IMR-90 (cell line): Measurements from ENCODE around the gene STIL. TPM values are rescaled to one million over a fixed set of nuclear protein-coding genes. Genes with fewer than 3 reads are reported as not detected.

Source experiments
- ATAC-seq: fragments of 200-7000 bp; cut with Tn5 transposase; 2 replicates; pipeline ENCODE4 v1.9.1; 2020; ENCODE audit warnings: low read depth, mild to moderate bottlenecking, moderate library complexity
- BruUV-seq: library from RNA; stranded (reverse); fragments of 400-500 nt; replicated peaks from 2 replicates; lab custom pipeline; 2021; lab: Mats Ljungman, UMichigan
- CTCF ChIA-PET: fragments of 300-600 bp; formaldehyde crosslinking; extraction: SDS; loops from one replicate; lab custom pipeline; 2021; ENCODE audit warnings: antibody characterized with exemption; lab: Yijun Ruan, JAX
- POLR2A ChIA-PET: fragments of 300-600 bp; sonication (Branson Sonifier 250); formaldehyde crosslinking; loops from one replicate; lab custom pipeline; 2022; ENCODE audit warnings: antibody characterized with exemption; ENCODE audit not compliant: unreplicated experiment; lab: Charles Lee
- DNase-seq: peaks from one replicate; pipeline ENCODE4 v3.0.0; 2013
- H2AFZ ChIP-seq: replicated peaks from 2 replicates; pipeline ENCODE3; 2013; ENCODE audit warnings: low read length, mild to moderate bottlenecking; ENCODE audit not compliant: poor library complexity
- H2AK5ac ChIP-seq: 2 replicates; pipeline ENCODE4 v1.6.1; 2013; ENCODE audit warnings: low read depth, low read length, inconsistent platforms
- H2AK9ac ChIP-seq: replicated peaks from 2 replicates; pipeline ENCODE3; 2013; ENCODE audit warnings: mild to moderate bottlenecking, low read depth, low read length, moderate library complexity; ENCODE audit not compliant: poor library complexity
- H2BK120ac ChIP-seq: 2 replicates; pipeline ENCODE4 v1.6.1; 2013; ENCODE audit warnings: low read depth, low read length, inconsistent platforms
- H2BK15ac ChIP-seq: 3 replicates; pipeline ENCODE4 v1.6.1; 2013; ENCODE audit warnings: low read depth, low read length, inconsistent platforms
- H2BK20ac ChIP-seq: 2 replicates; pipeline ENCODE4 v1.6.1; 2013; ENCODE audit warnings: low read depth, mild to moderate bottlenecking, inconsistent platforms, low read length, moderate library complexity
- H2BK5ac ChIP-seq: 2 replicates; pipeline ENCODE4 v1.6.1; 2013; ENCODE audit warnings: mild to moderate bottlenecking, low read depth, low read length, inconsistent platforms; ENCODE audit not compliant: poor library complexity, severe bottlenecking
- H3K14ac ChIP-seq: replicated peaks from 2 replicates; pipeline ENCODE4 v1.6.1; 2013; ENCODE audit warnings: low read depth, low read length, inconsistent platforms
- H3K18ac ChIP-seq: 2 replicates; pipeline ENCODE4 v1.6.1; 2013; ENCODE audit warnings: low read depth, low read length, control low read depth
- H3K23ac ChIP-seq: 2 replicates; pipeline ENCODE4 v1.6.1; 2013; ENCODE audit warnings: low read depth, low read length, inconsistent platforms
- H3K27ac ChIP-seq: 2 replicates; pipeline ENCODE4 v1.5.1; 2013; ENCODE audit warnings: mild to moderate bottlenecking, control low read depth, low read length; ENCODE audit not compliant: insufficient read depth
- H3K27me3 ChIP-seq: 2 replicates; pipeline ENCODE4 v1.6.1; 2013; ENCODE audit warnings: low read length; ENCODE audit not compliant: control insufficient read depth, insufficient read depth
- H3K36me3 ChIP-seq: 2 replicates; pipeline ENCODE4 v1.6.1; 2013; ENCODE audit warnings: low read length, mixed read lengths; ENCODE audit not compliant: control insufficient read depth, insufficient read depth
- H3K4ac ChIP-seq: 2 replicates; pipeline ENCODE4 v1.6.1; 2013; ENCODE audit warnings: low read depth, low read length, inconsistent platforms
- H3K4me1 ChIP-seq: 2 replicates; pipeline ENCODE4 v1.6.1; 2013; ENCODE audit warnings: low read length, mixed read lengths; ENCODE audit not compliant: control insufficient read depth, insufficient read depth
- H3K4me2 ChIP-seq: 2 replicates; pipeline ENCODE4 v1.6.1; 2013; ENCODE audit warnings: low read depth, mild to moderate bottlenecking, control low read depth, low read length, moderate library complexity
- H3K4me3 ChIP-seq: 2 replicates; pipeline ENCODE4 v1.5.1; 2013; ENCODE audit warnings: low read depth, mild to moderate bottlenecking, control low read depth, low read length, moderate library complexity; ENCODE audit not compliant: insufficient read depth
- H3K56ac ChIP-seq: 2 replicates; pipeline ENCODE4 v1.6.1; 2013; ENCODE audit warnings: low read length, inconsistent platforms; ENCODE audit not compliant: insufficient read depth; ENCODE audit errors: extremely low read depth
- H3K79me1 ChIP-seq, 2 experiments: 2 replicates each; pipeline ENCODE4 v1.6.1; 2013; ENCODE audit warnings: low read length in 2 of 2, inconsistent platforms in 1 of 2, low read depth in 1 of 2
- H3K9ac ChIP-seq: 2 replicates; pipeline ENCODE4 v1.6.1; 2013; ENCODE audit warnings: low read depth, low read length, control low read depth
- H3K9me1 ChIP-seq: 2 replicates; pipeline ENCODE4 v1.6.1; 2013; ENCODE audit warnings: low read length, inconsistent platforms; ENCODE audit not compliant: insufficient read depth
- H3K9me3 ChIP-seq: 2 replicates; pipeline ENCODE4 v1.6.1; 2013; ENCODE audit warnings: low read length; ENCODE audit not compliant: control insufficient read depth, insufficient read depth
- H4K20me1 ChIP-seq: 2 replicates; pipeline ENCODE4 v1.6.1; 2013; ENCODE audit warnings: low read length, inconsistent platforms; ENCODE audit not compliant: insufficient read depth
- H4K5ac ChIP-seq: 2 replicates; pipeline ENCODE4 v1.6.1; 2013; ENCODE audit warnings: mild to moderate bottlenecking, low read depth, low read length, control low read depth
- H4K8ac ChIP-seq, 2 experiments: 2 replicates each; pipeline ENCODE4 v1.6.1; 2013; ENCODE audit warnings: low read depth in 2 of 2, low read length in 2 of 2, control low read depth in 1 of 2, inconsistent platforms in 1 of 2
- H4K91ac ChIP-seq: 2 replicates; pipeline ENCODE4 v1.6.1; 2013; ENCODE audit warnings: low read depth, low read length, inconsistent platforms; ENCODE audit not compliant: insufficient read depth
- BHLHE40 ChIP-seq: fragments of 150-350 bp; IDR thresholded peaks from 2 replicates; pipeline ENCODE4 v1.6.1; 2016; ENCODE audit warnings: mild to moderate bottlenecking, low read depth, low read length
- CEBPB ChIP-seq: IDR thresholded peaks from 2 replicates; pipeline ENCODE4 v1.6.1; 2012; ENCODE audit warnings: low read depth, low read length, improper control_type of control experiment
- MXI1 ChIP-seq: IDR thresholded peaks from 2 replicates; pipeline ENCODE4 v1.6.1; 2012; ENCODE audit warnings: low read depth, mild to moderate bottlenecking, low read length, moderate library complexity, borderline replicate concordance
- WGBS, 2 experiments: methylation state at CpG; one replicate each; pipeline versions ENCODE4 v1.1.5 to v1.1.7; 2013; ENCODE audit warnings: missing lambda C conversion rate in 2 of 2; ENCODE audit not compliant: insufficient read length in 1 of 2; ENCODE audit errors: extremely low coverage in 2 of 2; 5-methylcytosine and 5-hydroxymethylcytosine counted together
- dilution Hi-C: fragments of 300-500 bp; cut with HindIII; formaldehyde crosslinking; loops from one replicate; pipeline ENCODE4 v1.14.3; 2018; ENCODE audit warnings: low sequenced_read_pairs; ENCODE audit not compliant: unreplicated experiment
- in situ Hi-C: fragments of 300-500 bp; cut with MboI; formaldehyde crosslinking; loops from 3 replicates; pipeline ENCODE4 v1.14.3; 2019; ENCODE audit warnings: low sequenced_read_pairs, inconsistent platforms, mixed read lengths
- intact Hi-C: fragments of 100-400 bp; cut with micrococcal nuclease; formaldehyde crosslinking; loops from 2 replicates; pipeline ENCODE4 v1.10.0; 2022
- polyA plus RNA-seq, 3 experiments: library from polyadenylated mRNA; depleted of rRNA; stranded (reverse); fragments of >200 nt; gene quantifications; 2 replicates each; pipeline ENCODE4 v1.2.3, GENCODE V29; 2012; ENCODE audit warnings: low replicate concordance in 1 of 3
- total RNA-seq: library from RNA; depleted of rRNA; stranded (reverse); fragments of >200 nt; gene quantifications from 2 replicates; pipeline ENCODE4 v1.2.3, GENCODE V29; 2012; rRNA removed
- TF ChIP-seq, protein P1 (sequence below): fragments of 150-350 bp; IDR thresholded peaks from 2 replicates; pipeline ENCODE4 v1.6.1; 2017; ENCODE audit warnings: mild to moderate bottlenecking, antibody characterized with exemption, low read length, low read depth

STIL gene
- total and polyA plus RNA-seq, 2 of the 4 experiments (the other 2 are of a cell fraction), result 6.8 to 17.2 TPM

DNA sequence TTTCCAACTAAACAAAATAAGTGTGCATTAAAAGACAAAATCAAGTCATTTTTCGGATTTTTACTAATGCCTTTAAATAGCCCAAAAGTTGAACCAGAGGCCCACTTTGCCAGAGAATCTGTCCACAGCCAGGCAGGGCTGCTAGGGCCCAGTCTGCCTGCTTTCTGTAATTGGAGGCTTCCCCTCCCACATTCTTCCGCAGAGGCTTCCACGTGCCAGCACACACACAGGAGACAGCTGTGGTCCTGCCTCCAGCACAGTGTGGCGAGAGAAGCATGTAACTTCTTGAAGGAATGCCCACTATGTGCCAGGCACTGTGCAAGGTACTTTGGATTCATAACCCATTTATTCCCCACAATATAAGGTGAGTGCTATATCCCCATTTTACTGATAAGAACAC lies 112.8 kb downstream of the STIL start:
- H3K23ac ChIP-seq, result no peak overlapping the region
- no peak overlapping the region for H2AFZ ChIP-seq
- no peak overlapping the region for H2BK15ac ChIP-seq
- peaks cover 15% of the 10 kb centered on the region; the same call in 1 of the 2 replicates for H3K27me3 ChIP-seq
- H4K91ac ChIP-seq, result no peak overlapping the region
- no peak overlapping the region for H3K27ac ChIP-seq
- no peaks in the 10 kb centered on the region for H4K20me1 ChIP-seq
- POLR2A ChIA-PET, result no interaction called here
- no peaks in the 10 kb centered on the region for H3K9me1 ChIP-seq
- no peak overlapping the region for H2BK120ac ChIP-seq
- H2AK5ac ChIP-seq, result no peak overlapping the region
- H3K4me2 ChIP-seq, result no peak overlapping the region
- CTCF ChIA-PET, result no interaction called here
- no peak overlapping the region for H3K4me3 ChIP-seq
- peak; percentile 29 for DNase-seq
- no peaks in the 10 kb centered on the region for H3K4me1 ChIP-seq
- H3K14ac ChIP-seq, result no peak overlapping the region
- ATAC-seq, result peak; percentile 80
- H4K8ac ChIP-seq, result no peak overlapping the region
- H2BK20ac ChIP-seq, result no peak overlapping the region
- H3K18ac ChIP-seq, result no peak overlapping the region
- in situ Hi-C loops, result no loop called here
- H2BK5ac ChIP-seq, result no peak overlapping the region
- intact Hi-C loops, result no loop called here
- no peaks in the 10 kb centered on the region for H3K36me3 ChIP-seq
- dilution Hi-C loops, result no loop called here
- H3K9ac ChIP-seq, result no peak overlapping the region
- no CpG with 5 or more reads among the region's 4 CpGs for whole genome bisulfite sequencing, 2 experiments
- H3K4ac ChIP-seq, result no peak overlapping the region
- H3K56ac ChIP-seq, result no peak overlapping the region
- peak; percentile 30; the same call in 1 of the 2 replicates for TF ChIP-seq MXI1
- peak; percentile 74; the same call in 1 of the 2 replicates for TF ChIP-seq BHLHE40
- no peak for TF ChIP-seq CEBPB
- TF ChIP-seq, protein P1, sequence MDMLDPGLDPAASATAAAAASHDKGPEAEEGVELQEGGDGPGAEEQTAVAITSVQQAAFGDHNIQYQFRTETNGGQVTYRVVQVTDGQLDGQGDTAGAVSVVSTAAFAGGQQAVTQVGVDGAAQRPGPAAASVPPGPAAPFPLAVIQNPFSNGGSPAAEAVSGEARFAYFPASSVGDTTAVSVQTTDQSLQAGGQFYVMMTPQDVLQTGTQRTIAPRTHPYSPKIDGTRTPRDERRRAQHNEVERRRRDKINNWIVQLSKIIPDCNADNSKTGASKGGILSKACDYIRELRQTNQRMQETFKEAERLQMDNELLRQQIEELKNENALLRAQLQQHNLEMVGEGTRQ, result no peak
- no peaks in the 10 kb centered on the region for H3K79me1 ChIP-seq
- H4K5ac ChIP-seq, result no peak overlapping the region
- no TSS peak for BruUV-seq
- no peak overlapping the region for H2AK9ac ChIP-seq
- no peaks in the 10 kb centered on the region for H3K9me3 ChIP-seq

Other genes starting within 250 kb of the STIL start
- gene CYP4Z1, start 246.9 kb downstream of the STIL start, total RNA-seq, result not detected in 2 replicates
- not detected in 2 replicates for gene CYP4Z1, start 246.9 kb downstream of the STIL start, polyA plus RNA-seq (2012; rRNA removed)
- gene CYP4A22, start 176.7 kb downstream of the STIL start, total RNA-seq, result not detected in 2 replicates
- not detected in 2 replicates for gene CYP4A22, start 176.7 kb downstream of the STIL start, polyA plus RNA-seq (2012; rRNA removed)
- gene PDZK1IP1, start 124.1 kb downstream of the STIL start, total RNA-seq, result not detected in 2 replicates
- gene PDZK1IP1, start 124.1 kb downstream of the STIL start, polyA plus RNA-seq (2012; rRNA removed), result not detected in 2 replicates
- gene TAL1, start 81.9 kb downstream of the STIL start, total RNA-seq, result not detected in 2 replicates
- gene TAL1, start 81.9 kb downstream of the STIL start, polyA plus RNA-seq (2012; rRNA removed), result not detected in 2 replicates
- gene CMPK1, start 19.6 kb upstream of the STIL start, total RNA-seq, result 23.1 and 75.3 TPM in 2 replicates
- 24.0 and 31.9 TPM in 2 replicates for gene CMPK1, start 19.6 kb upstream of the STIL start, polyA plus RNA-seq (2012; rRNA removed)
- gene FOXE3, start 102.1 kb upstream of the STIL start, total RNA-seq, result not detected in 2 replicates
- gene FOXE3, start 102.1 kb upstream of the STIL start, polyA plus RNA-seq (2012; rRNA removed), result 0.12 TPM in 1 of 2 replicates, not detected in the other
- gene FOXD2, start 123.9 kb upstream of the STIL start, total RNA-seq, result under 0.01 TPM in 2 replicates
- gene FOXD2, start 123.9 kb upstream of the STIL start, polyA plus RNA-seq (2012; rRNA removed), result 0.03 and 0.04 TPM in 2 replicates